Adipocyte (in vitro differentiated cells): ENCODE measurements around the gene RCN2.
A peak's percentile ranks its signal among the peaks of the same experiment; 100 is the strongest.

Experiments
- DNase-seq: peaks from one replicate; pipeline ENCODE4 v3.0.0-alpha.2; 2015; ENCODE audit warnings: low read depth
- H3K27me3 ChIP-seq: replicated peaks from 2 replicates; pipeline ENCODE4 v1.7.0; 2013; ENCODE audit warnings: mild to moderate bottlenecking, low read length, moderate library complexity; ENCODE audit not compliant: control insufficient read depth, insufficient read depth
- H3K36me3 ChIP-seq: 2 replicates; pipeline ENCODE4 v1.7.0; 2013; ENCODE audit warnings: low read length, mild to moderate bottlenecking, moderate library complexity; ENCODE audit not compliant: control insufficient read depth, insufficient read depth, severe bottlenecking
- H3K4me1 ChIP-seq: 2 replicates; pipeline ENCODE4 v1.7.0; 2013; ENCODE audit warnings: mild to moderate bottlenecking, low read length, moderate library complexity; ENCODE audit not compliant: control insufficient read depth, insufficient read depth
- H3K4me3 ChIP-seq: 2 replicates; pipeline ENCODE4 v1.7.0; 2013; ENCODE audit warnings: mild to moderate bottlenecking, low read length, moderate library complexity
- H3K9ac ChIP-seq: 2 replicates; pipeline ENCODE4 v1.7.0; 2013; ENCODE audit warnings: mild to moderate bottlenecking, low read length, moderate library complexity
- H3K9me3 ChIP-seq: 2 replicates; pipeline ENCODE4 v1.7.0; 2013; ENCODE audit warnings: mild to moderate bottlenecking, low read length, moderate library complexity; ENCODE audit not compliant: control insufficient read depth

Gene RCN2

GRCh38 chr15:76988867-76989780 lies 57.6 kb downstream of the RCN2 start:
- H3K4me3 ChIP-seq = no peak overlapping the region
- no peaks in the 10 kb centered on the region for H3K9me3 ChIP-seq
- H3K9ac ChIP-seq = no peak overlapping the region
- peaks cover 10% of the 10 kb centered on the region for H3K27me3 ChIP-seq
- peaks cover 15% of the 10 kb centered on the region for H3K4me1 ChIP-seq
- H3K36me3 ChIP-seq = no peaks in the 10 kb centered on the region
- no peak for DNase-seq

GRCh38 chr15:76991048-76991447 lies 59.5 kb downstream of the RCN2 start:
- Histone ChIP-seq H3K9ac (no peak overlapping the region), H3K36me3 (no peaks in the 10 kb centered on the region), H3K27me3 (peaks cover 10% of the 10 kb centered on the region), H3K4me1 (peaks cover 15% of the 10 kb centered on the region), H3K9me3 (no peaks in the 10 kb centered on the region), H3K4me3 (no peak overlapping the region)
- no peak for DNase-seq

- H3K36me3 ChIP-seq = no peaks in the 10 kb centered on the region
- no peak for DNase-seq
- H3K4me3 ChIP-seq = no peak overlapping the region
- H3K27me3 ChIP-seq = peaks cover 10% of the 10 kb centered on the region
- H3K9me3 ChIP-seq = no peaks in the 10 kb centered on the region
- no peak overlapping the region for H3K9ac ChIP-seq
- H3K4me1 ChIP-seq = peaks cover 24% of the 10 kb centered on the region
Observed at GRCh38 chr15:76991741-76992645, 60.4 kb downstream of the RCN2 start.

GRCh38 chr15:76993114-76993725 lies 61.7 kb downstream of the RCN2 start:
- DNase-seq = no peak
- Histone ChIP-seq H3K4me1 (peaks cover 21% of the 10 kb centered on the region), H3K4me3 (no peak overlapping the region), H3K27me3 (peaks cover 10% of the 10 kb centered on the region), H3K36me3 (no peaks in the 10 kb centered on the region), H3K9ac (no peak overlapping the region), H3K9me3 (no peaks in the 10 kb centered on the region)

GRCh38 chr15:76994001-76994400 lies 62.5 kb downstream of the RCN2 start:
- DNase-seq = no peak
- no peaks in the 10 kb centered on the region for H3K9me3 ChIP-seq
- H3K9ac ChIP-seq = no peak overlapping the region
- peaks cover 10% of the 10 kb centered on the region for H3K27me3 ChIP-seq
- H3K4me1 ChIP-seq = peaks cover 13% of the 10 kb centered on the region
- H3K4me3 ChIP-seq = no peak overlapping the region
- no peaks in the 10 kb centered on the region for H3K36me3 ChIP-seq

GRCh38 chr15:76994496-76994895 lies 62.9 kb downstream of the RCN2 start:
- Histone ChIP-seq H3K9me3 (no peaks in the 10 kb centered on the region), H3K27me3 (peaks cover 10% of the 10 kb centered on the region), H3K36me3 (no peaks in the 10 kb centered on the region), H3K4me1 (peaks cover 11% of the 10 kb centered on the region), H3K4me3 (no peak overlapping the region), H3K9ac (no peak overlapping the region)
- no peak for DNase-seq

GRCh38 chr15:76994971-76995945 lies 63.7 kb downstream of the RCN2 start, which contains the start of gene PSTPIP1:
Gene PSTPIP1, plus strand, starts transcription at chr15:76995126. Its CDS starts 448 bp downstream, at chr15:76995574.
- peaks cover 10% of the 10 kb centered on the region for H3K27me3 ChIP-seq
- H3K4me3 ChIP-seq = no peak within 1 kb of the TSS
- peaks cover 11% of the 10 kb centered on the region for H3K4me1 ChIP-seq
- no peak for DNase-seq
- no peaks in the 10 kb centered on the region for H3K36me3 ChIP-seq
- H3K9me3 ChIP-seq = no peaks in the 10 kb centered on the region
- H3K9ac ChIP-seq = no peak within 1 kb of the TSS

- no peaks in the 10 kb centered on the region for H3K9me3 ChIP-seq
- H3K27me3 ChIP-seq = peaks cover 10% of the 10 kb centered on the region
- peak overlapping the region; percentile 53 for H3K9ac ChIP-seq
- no peaks in the 10 kb centered on the region for H3K36me3 ChIP-seq
- no peak overlapping the region for H3K4me3 ChIP-seq
- no peak for DNase-seq
- H3K4me1 ChIP-seq = peaks cover 11% of the 10 kb centered on the region
Observed at GRCh38 chr15:76996076-76996525, 64.6 kb downstream of the RCN2 start.

- Histone ChIP-seq H3K27me3 (peaks cover 10% of the 10 kb centered on the region), H3K9me3 (no peaks in the 10 kb centered on the region), H3K4me1 (peaks cover 11% of the 10 kb centered on the region), H3K9ac (peak overlapping the region; percentile 53), H3K4me3 (no peak overlapping the region), H3K36me3 (no peaks in the 10 kb centered on the region)
- no peak for DNase-seq
Observed at GRCh38 chr15:76996526-76997401, 65.2 kb downstream of the RCN2 start.
